NT2/D1 (cell line): ENCODE measurements around the gene STRIP2.

Experiments used
- YY1 ChIP-seq: IDR thresholded peaks from 2 replicates; pipeline ENCODE4 v1.6.1; 2011; ENCODE audit not compliant: insufficient read length, insufficient read depth
- ZNF274 ChIP-seq: IDR thresholded peaks from 2 replicates; pipeline ENCODE4 v1.6.1; 2011; ENCODE audit warnings: mild to moderate bottlenecking, low read depth, low read length

GRCh38 chr7:129390314-129390713 lies 43.9 kb upstream of the STRIP2 start:
- TF ChIP-seq YY1 (no peak), ZNF274 (no peak)
